BE2C (cell line): ENCODE data around the gene CASR.

Experiments
- DNase-seq: peaks from one replicate; pipeline ENCODE4 v3.0.0-alpha.2; 2020
- H3K27me3 ChIP-seq: fragments of 250-450 bp; sonication (Bioruptor Pico); 2 replicates; pipeline ENCODE4 v1.5.1; 2020; ENCODE audit warnings: mild to moderate bottlenecking
- H3K36me3 ChIP-seq: fragments of 250-450 bp; sonication (Bioruptor Pico); 2 replicates; pipeline ENCODE4 v1.5.1; 2020; ENCODE audit warnings: mild to moderate bottlenecking
- H3K4me1 ChIP-seq: fragments of 250-450 bp; sonication (Bioruptor Pico); 2 replicates; pipeline ENCODE4 v1.5.1; 2020
- H3K4me3 ChIP-seq: 2 replicates; pipeline ENCODE4 v1.5.1; 2011; ENCODE audit warnings: low read depth, low read length
- H3K9me3 ChIP-seq: fragments of 250-450 bp; sonication (Bioruptor Pico); 2 replicates; pipeline ENCODE4 v1.5.1; 2020
- CTCF ChIP-seq: IDR thresholded peaks from 2 replicates; pipeline ENCODE4 v1.5.1; 2012; ENCODE audit warnings: mild to moderate bottlenecking, low read depth, low read length

CASR gene

GRCh38 chr3:122283796-122284445, 100.5 kb downstream of the CASR start:
- Histone ChIP-seq H3K4me1 (no peaks in the 10 kb centered on the region), H3K27me3 (peaks cover under 1% of the 10 kb centered on the region; the same call in 1 of the 2 replicates), H3K9me3 (no peaks in the 10 kb centered on the region), H3K36me3 (no peaks in the 10 kb centered on the region), H3K4me3 (no peak overlapping the region)
- no peak for TF ChIP-seq CTCF
- DNase-seq = no peak

- no peak for DNase-seq
- Histone ChIP-seq H3K9me3 (no peaks in the 10 kb centered on the region), H3K27me3 (no peaks in the 10 kb centered on the region; the same call in 1 of the 2 replicates), H3K36me3 (no peaks in the 10 kb centered on the region), H3K4me3 (no peak overlapping the region), H3K4me1 (no peaks in the 10 kb centered on the region)
- no peak for TF ChIP-seq CTCF
Observed at GRCh38 chr3:122284486-122284885, 101.0 kb downstream of the CASR start.

- no peak overlapping the region for H3K4me3 ChIP-seq
- no peak for DNase-seq
- H3K36me3 ChIP-seq = no peaks in the 10 kb centered on the region
- no peaks in the 10 kb centered on the region for H3K9me3 ChIP-seq
- no peaks in the 10 kb centered on the region for H3K27me3 ChIP-seq
- H3K4me1 ChIP-seq = no peaks in the 10 kb centered on the region
- no peak for TF ChIP-seq CTCF
Observed at GRCh38 chr3:122294359-122294758, 110.9 kb downstream of the CASR start.

GRCh38 chr3:122295266-122296062, 112.0 kb downstream of the CASR start:
- no peak overlapping the region for H3K4me3 ChIP-seq
- H3K9me3 ChIP-seq = no peaks in the 10 kb centered on the region
- no peaks in the 10 kb centered on the region for H3K27me3 ChIP-seq
- H3K36me3 ChIP-seq = no peaks in the 10 kb centered on the region
- no peak for TF ChIP-seq CTCF
- no peak for DNase-seq
- H3K4me1 ChIP-seq = no peaks in the 10 kb centered on the region

- Histone ChIP-seq H3K36me3 (no peaks in the 10 kb centered on the region), H3K4me1 (no peaks in the 10 kb centered on the region), H3K9me3 (no peaks in the 10 kb centered on the region), H3K4me3 (no peak overlapping the region), H3K27me3 (no peaks in the 10 kb centered on the region)
- DNase-seq = no peak
- no peak for TF ChIP-seq CTCF
Observed at GRCh38 chr3:122298239-122298638, 114.8 kb downstream of the CASR start.

- DNase-seq = no peak
- no peak for TF ChIP-seq CTCF
- Histone ChIP-seq H3K4me3 (no peak overlapping the region), H3K36me3 (no peaks in the 10 kb centered on the region), H3K4me1 (no peaks in the 10 kb centered on the region), H3K27me3 (no peaks in the 10 kb centered on the region), H3K9me3 (no peaks in the 10 kb centered on the region)
Observed at GRCh38 chr3:122299215-122299614, 115.7 kb downstream of the CASR start.
